Stimulated activated naive CD4-positive, alpha-beta T cell treated with Interleukin-2 at 50 U/mL for 16 hours (primary cell): ENCODE results near the gene ALPL.

Source experiments
- DNase-seq: peaks from one replicate; lab custom pipeline; 2025; lab: John Stamatoyannopoulos, UW

ALPL gene

DNA sequence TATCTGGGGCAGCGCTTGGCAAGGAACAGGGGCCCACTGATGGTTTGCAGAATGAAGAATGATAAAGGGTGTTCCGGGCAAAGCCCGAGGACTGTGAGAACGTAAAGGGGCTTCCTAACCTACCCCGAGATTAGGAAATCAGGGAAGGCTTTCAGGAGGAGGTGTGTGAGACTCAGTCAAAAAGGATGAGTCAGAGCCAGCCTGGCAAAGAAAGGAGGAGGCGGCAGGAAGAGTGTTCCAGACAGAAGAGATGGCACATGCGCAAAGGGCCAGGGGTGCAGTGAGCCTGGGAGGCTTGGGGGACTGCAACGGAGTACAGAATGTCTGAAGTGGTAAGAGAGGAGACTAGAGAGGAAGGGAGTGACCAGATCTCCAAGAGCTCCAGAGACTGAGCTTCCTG is 89.7 kb downstream of the ALPL start:
- DNase-seq: no peak

DNA sequence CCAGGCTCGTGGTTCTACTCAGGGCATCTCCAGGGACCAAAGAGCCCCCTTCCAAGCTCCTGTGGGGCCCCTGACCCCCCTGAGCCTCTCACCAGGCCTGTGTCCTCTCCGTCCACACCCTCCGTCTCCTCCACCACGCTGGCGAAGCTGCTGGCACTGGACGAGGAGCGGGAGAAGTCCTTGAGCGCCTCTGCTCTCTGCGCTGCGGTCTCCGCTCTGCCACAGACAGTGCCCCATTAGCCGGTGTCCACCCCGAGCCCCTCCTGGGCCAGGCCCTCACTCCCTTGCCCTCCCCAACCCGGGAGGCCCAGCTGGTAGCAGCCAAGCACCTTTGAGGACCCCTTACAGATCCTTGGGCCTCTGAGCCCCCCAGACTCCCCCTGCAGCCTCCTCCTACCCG is 90.2 kb downstream of the ALPL start:
- no peak for DNase-seq

- DNase-seq: no peak
Measured at GRCh38 chr1:21601278-21602048, 92.2 kb downstream of the ALPL start.

DNA sequence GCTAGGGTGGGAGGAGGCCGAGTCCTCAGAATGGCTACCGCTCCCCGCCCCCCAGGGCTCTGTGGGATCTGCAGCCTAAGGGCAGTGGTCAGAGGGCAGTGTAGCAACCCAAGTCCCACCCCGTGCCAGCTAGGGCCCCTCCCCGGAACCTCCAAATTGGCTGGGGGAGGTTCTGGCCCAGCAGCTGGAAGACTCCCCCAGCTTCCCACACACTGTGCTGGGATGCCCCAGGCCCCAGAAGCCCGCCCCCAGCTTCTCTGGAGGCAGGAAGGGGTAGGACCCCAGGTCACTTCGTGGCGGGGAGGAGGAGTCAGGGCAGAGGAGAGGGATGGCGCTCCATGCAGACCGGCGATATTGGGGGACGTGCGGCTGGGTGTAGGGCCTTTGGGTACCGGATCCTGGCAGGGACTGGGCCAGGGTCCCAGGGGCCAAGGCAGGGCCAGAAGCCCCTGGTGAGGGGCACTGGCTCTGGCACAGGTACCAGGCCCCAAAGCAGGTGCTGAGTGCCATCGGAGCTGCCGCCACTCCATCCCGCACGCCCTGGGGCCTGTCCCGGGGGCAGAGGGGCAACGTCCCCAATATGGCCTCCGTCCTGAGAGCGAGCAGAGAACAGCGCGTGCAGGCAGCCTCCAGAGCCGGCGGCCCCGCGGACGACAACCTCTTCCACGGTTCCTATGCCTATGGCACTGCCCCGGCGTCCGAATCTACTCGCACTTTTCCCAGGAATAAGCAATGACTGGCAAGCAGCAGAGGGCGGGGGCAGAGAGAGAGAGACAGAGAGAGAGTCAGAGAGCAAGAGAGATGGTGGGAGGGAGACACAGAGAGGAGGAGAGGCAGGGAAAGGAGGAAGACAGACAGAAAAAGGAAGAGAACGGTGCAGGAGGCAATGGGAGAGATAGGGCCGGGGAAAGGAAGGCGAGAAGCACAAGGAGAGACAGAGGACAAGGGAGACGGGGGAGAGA is 94.2 kb downstream of the ALPL start:
- DNase-seq: no peak

GRCh38 chr1:21604208-21604957 is 95.2 kb downstream of the ALPL start:
- no peak for DNase-seq

DNA sequence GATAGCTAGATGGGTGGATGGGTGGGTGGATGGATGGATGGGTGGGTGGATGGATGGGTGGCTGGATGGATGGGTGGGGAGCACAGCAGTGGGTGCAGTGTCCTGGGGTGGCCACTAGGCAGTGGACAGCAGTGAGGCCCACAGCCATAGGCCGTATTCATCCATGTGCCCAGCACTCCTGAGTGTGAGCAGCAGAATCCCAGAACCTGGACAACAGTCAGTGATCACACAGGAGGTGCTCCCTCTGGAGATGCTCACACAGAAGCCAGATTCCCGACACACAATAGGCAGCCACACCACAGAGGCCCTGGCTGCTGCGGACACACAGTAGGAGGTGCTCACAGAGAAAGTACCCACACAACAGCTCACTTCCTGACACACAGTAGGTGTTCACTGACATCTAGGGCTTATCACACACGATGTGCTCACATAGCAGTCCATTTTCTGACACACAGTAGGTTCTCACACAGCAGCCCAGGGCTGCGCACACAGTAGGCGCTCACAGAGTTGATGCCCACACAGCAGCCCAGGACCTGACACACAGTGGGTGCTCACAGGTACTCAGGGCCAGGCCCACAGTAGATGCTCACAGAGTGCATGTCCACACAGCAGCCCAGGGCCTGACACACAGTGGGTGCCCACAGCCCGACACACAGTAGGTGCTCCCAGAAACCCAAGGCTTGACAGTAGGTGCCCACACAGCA is 95.9 kb downstream of the ALPL start:
- no peak for DNase-seq

DNA sequence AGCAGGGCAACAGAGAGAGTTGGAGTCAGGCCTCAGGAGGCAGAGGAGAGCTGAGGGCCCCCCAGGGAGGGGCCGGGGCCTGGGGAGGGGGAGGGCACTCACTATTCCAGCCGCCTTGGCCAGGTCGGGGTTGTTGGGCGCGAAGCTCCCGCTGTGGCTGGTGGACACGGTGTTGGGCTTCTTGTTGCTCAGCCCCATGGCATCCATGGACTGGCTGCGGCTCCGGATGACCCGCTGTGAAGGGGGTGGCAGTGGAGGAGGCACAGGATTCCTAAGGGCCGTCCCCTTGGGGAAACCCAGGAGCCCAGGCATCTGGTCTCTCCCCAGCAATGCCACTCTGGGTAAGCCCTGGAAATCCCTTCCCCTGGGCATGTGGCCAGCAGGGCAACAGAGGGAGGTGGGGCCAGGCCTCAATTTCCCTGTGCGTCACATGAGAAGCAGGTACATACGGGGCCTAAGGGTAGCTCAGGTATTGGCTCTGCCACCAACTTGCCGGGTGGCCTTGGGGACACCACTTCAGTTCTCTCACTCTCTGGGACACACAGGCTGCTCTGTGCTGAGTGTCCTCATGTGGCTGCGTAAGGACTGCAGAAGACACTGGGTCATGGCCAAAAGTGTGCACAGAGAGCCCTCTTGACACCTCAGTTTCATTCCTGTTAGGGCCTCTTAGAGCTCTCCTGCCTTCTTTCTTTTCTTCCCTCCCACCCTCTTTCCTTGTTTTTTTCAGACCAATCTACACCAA is 96.9 kb downstream of the ALPL start:
- no peak for DNase-seq

GRCh38 chr1:21607549-21608529 is 98.6 kb downstream of the ALPL start:
- peak; percentile 30 for DNase-seq

DNA sequence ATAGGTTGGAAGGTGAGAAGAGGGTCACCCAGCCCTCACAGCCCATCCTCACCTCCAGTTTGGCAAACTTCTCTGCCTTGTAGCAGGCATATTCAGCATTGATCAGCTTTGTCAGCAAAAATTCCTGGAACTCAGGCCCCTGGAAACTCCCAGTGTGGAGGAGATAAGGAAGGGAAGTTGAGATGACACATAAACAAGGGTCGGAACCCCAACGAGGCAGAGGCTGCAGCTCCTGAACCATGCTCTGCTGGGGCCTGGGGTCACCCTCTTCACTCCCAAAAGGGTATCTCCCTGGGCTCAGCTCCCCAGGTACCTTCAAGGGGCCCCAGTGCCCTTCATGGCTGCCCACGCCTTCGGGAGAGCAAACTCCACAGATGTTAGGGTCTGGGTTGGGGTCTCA is 99.6 kb downstream of the ALPL start:
- no peak for DNase-seq

DNA sequence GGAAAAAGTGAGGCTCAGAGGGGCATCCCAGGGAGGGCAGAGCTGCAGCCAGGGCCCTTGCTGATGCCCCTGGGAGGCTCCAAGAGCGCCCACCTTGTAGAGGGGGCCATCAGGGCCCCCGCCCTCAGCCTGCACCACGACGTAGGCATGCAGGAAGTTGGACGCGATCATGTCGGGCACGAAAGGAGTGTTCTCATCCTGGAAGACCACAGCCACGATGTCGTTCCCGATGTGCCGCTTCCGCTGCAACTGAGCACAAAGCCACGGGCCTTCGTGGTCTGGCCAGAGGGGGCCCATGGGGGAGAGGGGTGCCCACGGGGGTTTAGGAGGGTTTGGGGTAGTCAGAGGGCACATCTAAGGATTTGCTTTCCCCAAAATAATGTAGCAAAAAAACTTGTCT is 100.8 kb downstream of the ALPL start:
- no peak for DNase-seq

DNA sequence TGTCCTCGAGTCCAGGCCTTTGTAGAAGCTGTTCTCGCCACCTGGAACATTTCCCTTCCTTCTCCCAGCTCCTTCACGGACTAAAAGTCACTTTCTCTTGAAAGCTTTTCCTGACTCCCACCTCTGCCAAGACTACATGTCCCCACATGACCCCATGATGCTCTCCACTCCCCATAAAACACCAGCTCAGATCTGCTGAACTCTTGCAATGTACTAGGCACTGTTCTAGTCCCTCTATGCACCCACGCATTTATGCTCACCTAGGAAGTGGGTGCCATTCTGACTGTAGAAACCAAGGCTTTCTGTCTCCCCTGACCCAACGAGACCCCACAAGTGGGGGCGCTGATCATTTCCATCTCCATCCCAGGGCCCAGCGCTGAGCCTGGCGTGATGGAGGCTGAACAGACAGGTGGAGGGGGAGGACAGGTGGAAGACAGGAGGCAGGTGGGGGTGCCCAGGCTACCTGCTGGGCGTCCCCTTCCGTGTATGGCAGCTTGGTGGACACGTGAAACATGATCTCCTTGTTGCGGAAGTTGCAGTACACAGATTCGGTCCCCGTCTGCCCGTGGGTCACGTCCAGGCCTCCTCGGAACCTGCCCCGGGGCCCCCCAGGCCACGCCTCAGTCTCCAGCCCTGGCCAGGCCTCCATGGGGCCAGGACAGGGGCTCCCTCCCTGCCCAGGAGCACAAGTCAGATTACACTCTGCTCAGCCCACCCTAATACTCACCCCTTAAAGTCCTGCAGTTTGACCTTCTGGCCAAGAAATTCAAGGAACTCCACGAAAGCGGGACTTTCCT is 102.0 kb downstream of the ALPL start:
- no peak for DNase-seq

DNA sequence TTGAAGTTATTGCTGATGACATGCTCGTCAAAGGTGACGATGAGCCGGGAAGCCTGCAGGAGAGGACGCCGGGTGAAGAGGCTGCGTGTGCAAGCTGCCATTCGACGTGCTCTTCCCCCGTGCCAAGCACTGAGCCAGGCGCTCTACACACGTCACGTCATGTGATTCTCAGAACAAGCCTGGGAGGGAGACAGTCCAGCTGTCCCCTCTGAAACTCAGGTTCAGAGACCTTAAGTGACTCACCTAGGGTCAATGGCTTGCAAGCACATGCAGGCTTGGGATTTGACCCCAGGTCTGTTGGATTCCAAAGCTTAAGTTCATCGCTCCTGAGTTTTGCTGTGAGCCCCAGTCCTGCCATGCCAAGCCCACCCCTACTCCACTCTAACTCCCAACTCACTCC is 102.8 kb downstream of the ALPL start:
- DNase-seq: no peak

DNA sequence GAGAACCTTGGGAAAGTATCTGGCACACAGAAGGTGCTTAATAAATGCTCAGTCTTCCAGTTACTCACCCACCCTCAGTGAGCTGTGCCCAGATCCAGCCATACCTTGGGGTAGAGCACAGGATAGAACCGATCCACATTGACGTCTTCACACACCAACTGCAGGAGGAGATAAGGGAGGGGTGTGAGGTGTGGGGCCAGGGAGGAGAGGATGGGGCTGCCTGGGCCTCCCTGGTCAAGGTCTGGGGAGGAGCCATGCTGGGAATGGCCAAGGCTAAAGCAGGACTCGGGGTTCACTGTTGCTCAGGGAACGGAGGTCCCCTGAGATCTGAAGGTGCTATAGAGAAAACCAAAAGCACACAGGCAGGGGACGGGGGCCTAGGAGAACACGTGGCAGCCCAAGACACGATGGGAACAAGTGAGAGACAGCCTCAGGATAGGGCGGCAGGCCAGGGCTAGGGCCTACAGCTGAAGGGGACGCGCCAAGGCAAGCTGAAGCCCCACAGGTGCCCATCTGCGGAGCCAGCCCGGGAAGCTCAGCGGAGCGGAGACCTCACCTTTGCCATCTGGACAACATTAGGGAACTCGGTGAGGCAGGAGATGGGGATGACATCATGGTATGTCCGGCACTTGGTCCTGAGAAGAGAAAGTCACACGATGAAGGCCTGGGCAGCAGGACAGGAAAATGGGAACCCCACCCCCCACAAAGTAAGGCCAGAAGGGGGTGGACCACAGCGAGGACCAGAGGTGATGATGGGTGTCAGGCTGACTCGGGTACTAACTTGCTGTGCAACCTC is 104.0 kb downstream of the ALPL start:
- no peak for DNase-seq

DNA sequence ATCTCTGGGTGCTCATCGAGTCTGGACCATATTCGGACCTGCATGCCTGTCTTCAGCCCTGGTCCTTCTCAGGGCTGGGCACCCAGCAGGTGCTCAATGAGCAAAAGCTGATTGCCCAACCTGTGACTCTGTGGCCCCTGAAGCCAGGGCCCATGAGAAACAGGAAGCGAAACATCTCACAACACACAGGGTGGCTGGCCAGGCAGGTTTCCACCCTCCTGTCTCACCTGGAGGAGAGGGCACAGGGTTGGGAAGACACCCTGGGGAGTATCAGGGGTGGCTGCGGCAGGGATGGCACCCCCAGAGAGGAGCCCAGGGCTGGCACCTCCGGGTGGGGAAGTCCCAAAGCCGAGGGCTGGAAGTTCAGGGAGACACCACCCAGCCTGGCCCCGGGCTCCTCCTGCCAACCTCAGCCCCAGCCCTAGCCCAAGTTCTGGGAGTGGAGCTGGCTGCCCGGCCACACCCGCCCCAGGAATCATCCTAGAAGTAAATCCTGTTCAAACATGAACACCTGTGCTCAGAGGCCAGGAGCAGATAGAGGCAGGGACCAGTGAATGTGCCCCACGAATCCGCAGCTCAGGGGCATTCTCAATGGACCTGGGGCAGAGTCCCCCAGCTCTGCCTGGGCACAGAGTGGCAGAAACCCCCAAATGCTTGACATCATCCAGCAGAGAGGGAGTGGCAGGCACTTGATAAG is 105.3 kb downstream of the ALPL start:
- DNase-seq: no peak

DNA sequence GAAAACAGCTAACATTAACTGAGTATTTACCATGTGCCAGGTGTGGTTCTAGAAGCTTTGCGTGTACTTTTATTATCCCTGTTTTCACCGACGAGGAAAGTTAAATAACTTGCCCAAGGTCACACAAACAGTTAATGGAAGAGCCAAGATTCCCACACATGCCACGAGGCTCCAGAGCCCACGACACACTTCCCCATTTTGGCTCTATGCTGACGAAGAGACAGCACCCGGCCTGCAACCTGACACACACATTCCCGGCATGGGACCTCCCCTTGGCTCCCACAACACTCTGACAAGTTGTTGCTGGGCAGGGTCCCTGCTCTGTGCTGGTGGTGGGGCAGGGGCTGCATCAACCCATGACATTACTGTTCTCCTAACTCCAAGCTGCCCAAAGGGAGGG is 107.1 kb downstream of the ALPL start:
- DNase-seq: no peak

- no peak for DNase-seq
Measured at GRCh38 chr1:21617126-21617738, 108.0 kb downstream of the ALPL start.

GRCh38 chr1:21618059-21618458 is 108.8 kb downstream of the ALPL start:
- no peak for DNase-seq
